Measurements from ENCODE around the gene PGAM2.
A peak's percentile ranks its signal among the peaks of the same experiment; 100 is the strongest.

Gene PGAM2

GRCh38 chr7:44081266-44081748 is 15.9 kb upstream of the PGAM2 start:
- TF ChIP-seq, protein P1, sequence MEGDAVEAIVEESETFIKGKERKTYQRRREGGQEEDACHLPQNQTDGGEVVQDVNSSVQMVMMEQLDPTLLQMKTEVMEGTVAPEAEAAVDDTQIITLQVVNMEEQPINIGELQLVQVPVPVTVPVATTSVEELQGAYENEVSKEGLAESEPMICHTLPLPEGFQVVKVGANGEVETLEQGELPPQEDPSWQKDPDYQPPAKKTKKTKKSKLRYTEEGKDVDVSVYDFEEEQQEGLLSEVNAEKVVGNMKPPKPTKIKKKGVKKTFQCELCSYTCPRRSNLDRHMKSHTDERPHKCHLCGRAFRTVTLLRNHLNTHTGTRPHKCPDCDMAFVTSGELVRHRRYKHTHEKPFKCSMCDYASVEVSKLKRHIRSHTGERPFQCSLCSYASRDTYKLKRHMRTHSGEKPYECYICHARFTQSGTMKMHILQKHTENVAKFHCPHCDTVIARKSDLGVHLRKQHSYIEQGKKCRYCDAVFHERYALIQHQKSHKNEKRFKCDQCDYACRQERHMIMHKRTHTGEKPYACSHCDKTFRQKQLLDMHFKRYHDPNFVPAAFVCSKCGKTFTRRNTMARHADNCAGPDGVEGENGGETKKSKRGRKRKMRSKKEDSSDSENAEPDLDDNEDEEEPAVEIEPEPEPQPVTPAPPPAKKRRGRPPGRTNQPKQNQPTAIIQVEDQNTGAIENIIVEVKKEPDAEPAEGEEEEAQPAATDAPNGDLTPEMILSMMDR (conservative IDR thresholded peaks at IDR 0.05; ENCODE audit: low read length), result no peak
- DNase-seq (ENCODE audit: low read depth), result no peak
- H3K4me3 ChIP-seq (ENCODE audit: low read length), result peak overlapping the region; percentile 79

- peak overlapping the region; percentile 79 for H3K4me3 ChIP-seq (ENCODE audit: low read length)
- no peak for DNase-seq (ENCODE audit: low read depth)
- TF ChIP-seq, protein P1 (conservative IDR thresholded peaks at IDR 0.05; ENCODE audit: low read length), result no peak
Measured at GRCh38 chr7:44080686-44081265, 15.4 kb upstream of the PGAM2 start.

DNA sequence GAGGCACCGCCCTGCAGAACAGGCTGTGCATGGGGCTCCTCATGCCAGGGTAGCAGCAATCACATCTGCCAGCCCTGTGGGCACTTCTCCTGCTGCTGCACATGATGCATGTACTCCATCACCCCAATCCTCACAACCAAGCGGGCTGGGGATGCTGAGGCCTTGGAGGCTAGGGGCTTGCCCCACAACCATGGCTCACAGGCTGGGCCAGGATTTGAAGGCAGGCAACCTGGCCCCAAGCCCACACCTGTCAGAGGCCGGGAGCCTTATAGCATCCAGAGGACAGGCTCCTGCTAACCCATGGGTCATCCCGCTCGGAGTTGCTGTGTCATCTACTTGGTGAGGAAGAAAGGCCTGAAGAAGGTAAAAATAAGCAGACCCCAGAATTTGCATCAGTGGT is 14.8 kb upstream of the PGAM2 start:
- no peak overlapping the region for H3K4me3 ChIP-seq (ENCODE audit: low read length)
- TF ChIP-seq, protein P1 (conservative IDR thresholded peaks at IDR 0.05; ENCODE audit: low read length), result no peak
- DNase-seq (ENCODE audit: low read depth), result no peak

DNA sequence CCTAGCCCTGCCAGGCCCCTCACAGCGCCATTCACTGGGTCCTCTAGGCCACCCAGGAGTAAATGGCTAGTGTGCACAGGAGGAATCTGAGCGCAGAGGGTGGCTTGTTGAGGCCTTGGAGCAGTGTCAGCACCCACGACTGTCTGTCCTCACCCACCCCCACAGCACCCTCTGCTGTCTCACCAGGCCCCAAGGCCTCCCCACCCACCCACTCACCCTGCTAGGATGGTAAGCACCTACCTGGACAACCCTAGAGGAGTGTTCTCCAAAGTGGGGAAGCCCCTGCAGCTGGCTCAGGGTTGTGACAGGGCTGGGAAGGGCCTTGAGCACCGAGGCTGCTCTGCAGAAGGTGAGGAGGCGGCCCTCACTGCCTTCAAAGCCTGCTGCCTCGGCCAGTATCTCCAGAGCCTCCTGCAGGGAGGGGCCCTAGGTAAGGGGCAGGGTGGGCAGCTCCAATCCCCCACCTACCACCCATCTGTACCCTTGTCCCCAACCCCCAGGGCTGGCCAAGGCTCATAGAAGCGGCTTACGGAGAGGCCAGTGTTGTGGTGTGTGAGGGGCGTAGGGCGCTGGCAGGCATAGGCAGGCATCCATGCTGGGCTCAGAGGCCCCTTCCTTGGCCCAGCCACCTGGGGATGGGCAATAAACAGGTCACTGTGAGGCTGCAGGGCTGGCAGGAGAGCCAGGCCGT is 14.1 kb upstream of the PGAM2 start:
- no peak for DNase-seq (ENCODE audit: low read depth)
- no peak overlapping the region for H3K4me3 ChIP-seq (ENCODE audit: low read length)
- TF ChIP-seq, protein P1 (conservative IDR thresholded peaks at IDR 0.05; ENCODE audit: low read length), result no peak

GRCh38 chr7:44078521-44078920 is 13.2 kb upstream of the PGAM2 start:
- DNase-seq (ENCODE audit: low read depth), result no peak
- TF ChIP-seq, protein P1 (conservative IDR thresholded peaks at IDR 0.05; ENCODE audit: low read length), result no peak

DNA sequence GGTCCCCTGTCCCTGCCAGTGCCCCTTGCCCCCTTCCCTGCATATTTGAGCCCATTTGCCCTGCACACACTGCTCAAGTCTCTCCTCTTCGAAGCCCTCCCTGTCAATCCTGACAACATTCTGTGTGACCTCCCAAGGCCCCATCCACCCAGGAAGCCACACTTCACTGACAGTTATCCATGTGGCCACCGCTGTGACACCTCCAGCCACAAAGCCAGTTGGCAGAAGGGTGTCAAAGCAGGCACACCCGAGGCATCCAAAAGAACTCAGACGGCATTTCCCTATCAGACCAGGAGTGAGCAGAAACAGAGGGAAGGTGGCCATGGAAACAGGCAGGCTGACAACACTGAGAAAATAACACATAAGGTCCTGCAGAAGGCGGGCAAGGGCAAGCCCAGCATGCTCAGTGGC is 12.3 kb upstream of the PGAM2 start:
- H3K4me3 ChIP-seq (ENCODE audit: low read length), result no peak overlapping the region
- TF ChIP-seq, protein P1 (conservative IDR thresholded peaks at IDR 0.05; ENCODE audit: low read length), result no peak
- no peak for DNase-seq (ENCODE audit: low read depth)

More at GRCh38 chr7:44078521-44078920, 13.2 kb upstream of the PGAM2 start:
- H3K4me3 ChIP-seq (ENCODE audit: low read length), result no peak overlapping the region

DNA sequence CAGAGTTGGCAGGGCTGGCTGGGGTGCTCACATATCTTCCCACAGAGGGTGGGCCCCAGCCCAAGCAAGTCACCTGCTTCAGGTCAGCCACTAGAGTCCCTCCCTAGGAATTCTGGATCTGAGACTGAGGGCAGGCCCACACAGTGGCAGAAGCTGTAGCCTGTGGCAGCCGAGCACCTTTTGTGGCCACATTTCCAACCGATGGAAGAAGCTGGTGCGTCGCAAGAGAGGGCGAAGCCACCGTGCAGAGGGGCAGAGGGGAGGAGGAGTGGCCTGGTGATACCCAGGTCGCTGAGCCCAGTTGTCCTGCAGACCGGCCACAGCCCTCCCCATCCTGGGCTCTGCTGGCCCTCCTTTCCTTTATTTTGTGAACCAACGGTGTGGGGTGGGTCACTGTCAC is 11.7 kb upstream of the PGAM2 start:
- DNase-seq (ENCODE audit: low read depth), result no peak
- H3K4me3 ChIP-seq (ENCODE audit: low read length), result no peak overlapping the region
- TF ChIP-seq, protein P1 (conservative IDR thresholded peaks at IDR 0.05; ENCODE audit: low read length), result no peak

Measured in AG10803 (cell line).